H1 (cell line): ENCODE measurements around the gene ABCA13. TPM values are rescaled to one million over a fixed set of nuclear protein-coding genes. Genes with fewer than 3 reads are reported as not detected.

ENCODE experiments used
- CTCF ChIA-PET: fragments of 300-600 bp; sonication (Branson Sonifier 250); formaldehyde crosslinking; loops from one replicate; lab custom pipeline; 2021; ENCODE audit not compliant: partially characterized antibody; lab: Charles Lee
- POLR2A ChIA-PET: fragments of 300-600 bp; sonication (Branson Sonifier 250); formaldehyde crosslinking; loops from one replicate; lab custom pipeline; 2021; ENCODE audit warnings: inconsistent platforms; ENCODE audit not compliant: partially characterized antibody; lab: Charles Lee
- DNase-seq, 2 experiments: peaks; one replicate each; pipeline versions ENCODE4 v3.0.0 to v3.0.0-alpha.2; 2010 to 2022; ENCODE audit warnings: low spot score in 2 of 2, low read depth in 1 of 2, mixed read lengths in 1 of 2
- FAIRE-seq: peaks from 2 replicates; lab custom pipeline; 2011; peaks lifted over from hg19 to GRCh38; lab: Jason Lieb, UNC
- H2AFZ ChIP-seq: 2 replicates; pipeline ENCODE4 v1.8.1; 2012; ENCODE audit warnings: low read length, inconsistent platforms
- H2AK5ac ChIP-seq: 2 replicates; pipeline ENCODE4 v1.6.1; 2013; ENCODE audit warnings: low read depth, low read length
- H2BK120ac ChIP-seq: replicated peaks from 2 replicates; pipeline ENCODE3; 2013; ENCODE audit warnings: low read depth, low read length, inconsistent platforms
- H2BK12ac ChIP-seq: 2 replicates; pipeline ENCODE4 v1.6.1; 2013; ENCODE audit warnings: low read depth, low read length
- H2BK15ac ChIP-seq: 2 replicates; pipeline ENCODE4 v1.6.1; 2013; ENCODE audit warnings: low read length
- H2BK20ac ChIP-seq: 2 replicates; pipeline ENCODE4 v1.6.1; 2013; ENCODE audit warnings: low read length
- H2BK5ac ChIP-seq: 2 replicates; pipeline ENCODE4 v1.6.1; 2013; ENCODE audit warnings: low read depth, low read length
- H3K14ac ChIP-seq: 2 replicates; pipeline ENCODE4 v1.6.1; 2013; ENCODE audit warnings: inconsistent platforms; ENCODE audit not compliant: insufficient read length
- H3K18ac ChIP-seq: 2 replicates; pipeline ENCODE4 v1.6.1; 2013; ENCODE audit warnings: low read length; ENCODE audit errors: extremely low read depth
- H3K23ac ChIP-seq: 2 replicates; pipeline ENCODE4 v1.6.1; 2013; ENCODE audit warnings: inconsistent platforms; ENCODE audit not compliant: insufficient read length
- H3K23me2 ChIP-seq: 2 replicates; pipeline ENCODE4 v1.6.1; 2013; ENCODE audit warnings: low read depth, low read length
- H3K27ac ChIP-seq: 2 replicates; pipeline ENCODE4 v1.6.1; 2011; ENCODE audit warnings: low read depth, low read length, inconsistent platforms
- H3K27me3 ChIP-seq, 4 experiments: replicated peaks in 1 of 4; 1 replicate in 1 of 4; 2 replicates in 3 of 4; pipeline versions ENCODE4 v1.6.1 to v1.8.1; 2011 to 2013; ENCODE audit warnings: low read length in 3 of 4, mild to moderate bottlenecking in 3 of 4, inconsistent platforms in 2 of 4, mixed read lengths in 2 of 4, moderate library complexity in 1 of 4; ENCODE audit not compliant: control insufficient read depth in 3 of 4, insufficient read depth in 3 of 4; ENCODE audit errors: extremely low read depth in 1 of 4
- H3K36me3 ChIP-seq, 4 experiments: 2 replicates each; pipeline versions ENCODE4 v1.6.1 to v1.8.1; 2011 to 2013; ENCODE audit warnings: mild to moderate bottlenecking in 4 of 4, low read length in 3 of 4, moderate library complexity in 2 of 4, control low read depth in 1 of 4, inconsistent platforms in 1 of 4; ENCODE audit not compliant: insufficient read depth in 4 of 4, control insufficient read depth in 2 of 4
- H3K4ac ChIP-seq: replicated peaks from 2 replicates; pipeline ENCODE3; 2013; ENCODE audit warnings: low read length, low read depth, mixed read lengths, inconsistent platforms; ENCODE audit not compliant: insufficient read length
- H3K4me1 ChIP-seq, 4 experiments: replicated peaks in 1 of 4; 1 replicate in 1 of 4; 2 replicates in 3 of 4; pipeline versions ENCODE4 v1.6.1 to v1.8.1; 2011 to 2013; ENCODE audit warnings: low read length in 3 of 4, inconsistent platforms in 2 of 4, mixed read lengths in 1 of 4; ENCODE audit not compliant: insufficient read depth in 4 of 4, control insufficient read depth in 3 of 4
- H3K4me2 ChIP-seq, 2 experiments: 2 replicates each; pipeline versions ENCODE4 v1.6.1 to v1.8.1; 2011 to 2013; ENCODE audit warnings: low read depth in 2 of 2, low read length in 2 of 2, control low read depth in 1 of 2, inconsistent platforms in 1 of 2, mild to moderate bottlenecking in 1 of 2; ENCODE audit not compliant: insufficient read depth in 1 of 2
- H3K4me3 ChIP-seq, 4 experiments: fragments of 200-600, 300-600 bp in 1 of 4; sonication (generic), shearing (Covaris generic), sonication (Bioruptor Twin) in 1 of 4; 2 replicates each; pipeline versions ENCODE4 v1.5.1 to v1.8.1; 2011 to 2016; ENCODE audit warnings: low read length in 4 of 4, low read depth in 3 of 4, control low read depth in 2 of 4, inconsistent platforms in 2 of 4, mild to moderate bottlenecking in 2 of 4, mixed read lengths in 1 of 4, moderate library complexity in 1 of 4; ENCODE audit not compliant: insufficient read depth in 2 of 4; ENCODE audit errors: extremely low read depth in 1 of 4
- H3K56ac ChIP-seq: replicated peaks from 2 replicates; pipeline ENCODE3; 2013; ENCODE audit warnings: low read depth, mild to moderate bottlenecking, mixed read lengths, low read length, inconsistent platforms; ENCODE audit not compliant: insufficient read length
- H3K79me1 ChIP-seq: 2 replicates; pipeline ENCODE4 v1.6.1; 2013; ENCODE audit warnings: low read depth, low read length, control low read depth
- H3K79me2 ChIP-seq, 2 experiments: 2 replicates each; pipeline versions ENCODE4 v1.6.1 to v1.8.1; 2012 to 2013; ENCODE audit warnings: low read length in 2 of 2, mild to moderate bottlenecking in 2 of 2, inconsistent platforms in 1 of 2; ENCODE audit not compliant: insufficient read depth in 2 of 2, control insufficient read depth in 1 of 2
- H3K9ac ChIP-seq, 4 experiments: replicated peaks in 1 of 4; 1 replicate in 1 of 4; 2 replicates in 3 of 4; pipeline versions ENCODE4 v1.6.1 to v1.8.1; 2011 to 2013; ENCODE audit warnings: low read depth in 3 of 4, low read length in 3 of 4, control low read depth in 2 of 4, mild to moderate bottlenecking in 2 of 4, moderate library complexity in 2 of 4, inconsistent platforms in 1 of 4; ENCODE audit errors: extremely low read depth in 1 of 4
- H3K9me3 ChIP-seq, 2 experiments: 2 replicates each; pipeline versions ENCODE4 v1.6.1 to v1.8.1; 2012 to 2013; ENCODE audit warnings: mild to moderate bottlenecking in 2 of 2, moderate library complexity in 2 of 2, control low read depth in 1 of 2, inconsistent platforms in 1 of 2, low read depth in 1 of 2, low read length in 1 of 2, mixed read lengths in 1 of 2; ENCODE audit not compliant: insufficient read depth in 2 of 2
- H4K20me1 ChIP-seq, 2 experiments: replicated peaks in 1 of 2; 2 replicates each; pipeline versions ENCODE3 to v1.8.1; 2011 to 2013; ENCODE audit warnings: inconsistent platforms in 2 of 2, low read length in 2 of 2, mild to moderate bottlenecking in 1 of 2; ENCODE audit not compliant: insufficient read depth in 2 of 2, control insufficient read depth in 1 of 2
- H4K5ac ChIP-seq: 2 replicates; pipeline ENCODE4 v1.6.1; 2013; ENCODE audit warnings: low read length, low read depth, mixed read lengths, inconsistent platforms; ENCODE audit not compliant: insufficient read length
- H4K8ac ChIP-seq: 2 replicates; pipeline ENCODE4 v1.8.0; 2013; ENCODE audit warnings: mild to moderate bottlenecking, moderate library complexity, low read length, inconsistent platforms; ENCODE audit not compliant: insufficient read depth; ENCODE audit errors: extremely low read depth
- H4K91ac ChIP-seq: replicated peaks from 2 replicates; pipeline ENCODE3; 2013; ENCODE audit warnings: low read length, mixed read lengths, inconsistent platforms; ENCODE audit not compliant: insufficient read length
- FOSL1 ChIP-seq: IDR thresholded peaks from 2 replicates; pipeline ENCODE4 v1.6.1; 2011; ENCODE audit warnings: mild to moderate bottlenecking, low read depth, low read length, moderate library complexity; ENCODE audit not compliant: insufficient read depth
- HDAC2 ChIP-seq, 2 experiments: fragments of 300-600 bp in 1 of 2; sonication (generic) in 1 of 2; IDR thresholded peaks; 2 replicates each; pipeline ENCODE4 v1.6.1; 2011 to 2012; ENCODE audit warnings: low read depth in 2 of 2, low read length in 2 of 2, mild to moderate bottlenecking in 2 of 2, moderate library complexity in 2 of 2, borderline replicate concordance in 1 of 2, inconsistent platforms in 1 of 2
- KDM1A ChIP-seq: fragments of 200-600, 300-600 bp; sonication (generic); IDR thresholded peaks from 2 replicates; pipeline ENCODE4 v1.7.1; 2016; ENCODE audit warnings: mild to moderate bottlenecking, low read length, borderline replicate concordance
- MAFK ChIP-seq: IDR thresholded peaks from 2 replicates; pipeline ENCODE4 v1.6.1; 2012; ENCODE audit warnings: low read depth, mild to moderate bottlenecking, improper control_type of control experiment, low read length
- MAX ChIP-seq: IDR thresholded peaks from 2 replicates; pipeline ENCODE4 v1.6.1; 2012; ENCODE audit warnings: inconsistent platforms
- POLR2A ChIP-seq, 2 experiments: IDR thresholded peaks; 1 replicate in 1 of 2; 2 replicates in 1 of 2; pipeline ENCODE4 v1.6.1; 2011; ENCODE audit warnings: low read depth in 2 of 2, low read length in 2 of 2, mild to moderate bottlenecking in 2 of 2; ENCODE audit errors: control extremely low read depth in 1 of 2
- POLR2AphosphoS5 ChIP-seq: IDR thresholded peaks from 2 replicates; pipeline ENCODE4 v1.6.1; 2011; ENCODE audit warnings: low read depth, low read length
- RAD21 ChIP-seq, 2 experiments: IDR thresholded peaks in 1 of 2; conservative IDR thresholded peaks in 1 of 2; 2 replicates each; pipeline ENCODE4 v1.6.1; 2011; ENCODE audit warnings: low read depth in 2 of 2, low read length in 2 of 2, improper control_type of control experiment in 1 of 2, inconsistent platforms in 1 of 2, mild to moderate bottlenecking in 1 of 2, moderate library complexity in 1 of 2
- SIN3A ChIP-seq, 2 experiments: IDR thresholded peaks in 1 of 2; conservative IDR thresholded peaks in 1 of 2; 2 replicates each; pipeline ENCODE4 v1.6.1; 2011 to 2012; ENCODE audit warnings: low read length in 2 of 2, improper control_type of control experiment in 1 of 2, low read depth in 1 of 2, mild to moderate bottlenecking in 1 of 2
- SP1 ChIP-seq: IDR thresholded peaks from 2 replicates; pipeline ENCODE4 v1.6.1; 2011; ENCODE audit warnings: low read depth, low read length
- SRF ChIP-seq: IDR thresholded peaks from 2 replicates; pipeline ENCODE4 v1.6.1; 2011; ENCODE audit warnings: mild to moderate bottlenecking, low read depth, low read length, moderate library complexity
- TBP ChIP-seq: IDR thresholded peaks from 2 replicates; pipeline ENCODE4 v1.6.1; 2011; ENCODE audit warnings: low read depth, low read length, improper control_type of control experiment
- WGBS, 2 experiments: shearing (Covaris generic) in 1 of 2; methylation state at CpG; one replicate each; pipeline versions ENCODE4 v1.1.6 to v1.1.7; 2013 to 2015; ENCODE audit warnings: low lambda C conversion rate in 2 of 2, mixed read lengths in 2 of 2, inconsistent platforms in 1 of 2, low coverage in 1 of 2, missing lambda C conversion rate in 1 of 2; ENCODE audit not compliant: insufficient replicate concordance in 2 of 2, insufficient coverage in 1 of 2, insufficient read length in 1 of 2; ENCODE audit errors: extremely low coverage in 1 of 2, missing lambda C conversion rate in 1 of 2; 5-methylcytosine and 5-hydroxymethylcytosine counted together
- polyA plus RNA-seq, 7 experiments: library from polyadenylated mRNA; depleted of rRNA in 3 of 7; stranded (reverse) in 5 of 7; unstranded in 2 of 7; fragments of >200 nt in 5 of 7; fragments of 200-250 nt in 2 of 7; gene quantifications; 1 replicate in 5 of 7; 2 replicates in 1 of 7; 4 replicates in 1 of 7; pipeline versions ENCODE4 v1.2.1 to v1.2.3, GENCODE V29; 2011 to 2013; ENCODE audit warnings: missing spikeins in 2 of 7, mixed read lengths in 2 of 7
- total RNA-seq: library from RNA; stranded (reverse); fragmentation: NEBNext Ultra II Directional; extraction: Animal tissue kit (Norgen Biotek cat#: 25700); gene quantifications from 2 replicates; pipeline ENCODE4 v1.2.1, GENCODE V29; 2021

The ABCA13 gene
- total and polyA plus RNA-seq, 2 of the 8 experiments (the other 6 are each of a cell fraction or from before 2014, with no cell fraction given), result 0.07 to 0.09 TPM

- Histone ChIP-seq H3K23me2 (peaks cover 2% of the 10 kb centered on the region; the same call in 1 of the 2 replicates), H2BK12ac (no peak overlapping the region), H4K8ac (no peak overlapping the region), H2BK15ac (no peak overlapping the region), H3K23ac (no peak overlapping the region), H3K27ac (no peak overlapping the region), H3K9me3 (peaks cover 3 to 5% of the 10 kb centered on the region in 2 experiments; a peak in 2 of 4 replicates), H4K20me1 (no peaks in the 10 kb centered on the region), H2AFZ (no peak overlapping the region), H3K14ac (no peak overlapping the region), H3K27me3 (no peaks in the 10 kb centered on the region), H3K4ac (no peak overlapping the region), H3K4me1 (no peaks in the 10 kb centered on the region), H3K9ac (no peak overlapping the region), H2BK120ac (no peak overlapping the region), H3K4me2 (no peak overlapping the region), H4K5ac (no peak overlapping the region), H3K79me2 (no peaks in the 10 kb centered on the region), H3K4me3 (no peak overlapping the region), H2BK20ac (no peak overlapping the region), H3K18ac (no peak overlapping the region), H4K91ac (no peak overlapping the region), H3K56ac (no peak overlapping the region), H2BK5ac (no peak overlapping the region), H3K36me3 (no peaks in the 10 kb centered on the region), H3K79me1 (no peaks in the 10 kb centered on the region), H2AK5ac (no peak overlapping the region)
- ChIA-PET POLR2A (no interaction called here), CTCF (no interaction called here)
- FAIRE-seq (no peak), DNase-seq (no peak)
- 88% methylated on average over 12 of the region's 12 CpGs; no CpG with 5 or more reads in 1 of the 2 experiments for WGBS, 2 experiments
- TF ChIP-seq MAX, result no peak
- TF ChIP-seq POLR2AphosphoS5, result no peak
- no peak for TF ChIP-seq SIN3A (conservative IDR thresholded peaks at IDR 0.05 in 1 of 2, IDR thresholded peaks at IDR 0.05 in 1 of 2; ENCODE audit: low read depth in 1 of 2, low read length in 2 of 2)
- no peak for TF ChIP-seq TBP
- no peak for TF ChIP-seq FOSL1
- TF ChIP-seq MAFK, result no peak
- no peak for TF ChIP-seq POLR2A (IDR thresholded peaks at IDR 0.05; ENCODE audit: control extremely low read depth in 1 of 2, low read depth in 2 of 2, low read length in 2 of 2)
- peak; percentile 15 to 30; a peak in 2 of 4 replicates for TF ChIP-seq RAD21 (IDR thresholded peaks at IDR 0.05 in 1 of 2, conservative IDR thresholded peaks at IDR 0.05 in 1 of 2; ENCODE audit: low read depth in 2 of 2, low read length in 2 of 2)
- TF ChIP-seq KDM1A, result no peak
- TF ChIP-seq SRF, result no peak
- TF ChIP-seq HDAC2 (IDR thresholded peaks at IDR 0.05; ENCODE audit: borderline replicate concordance in 1 of 2, low read depth in 2 of 2, low read length in 2 of 2), result no peak
- TF ChIP-seq SP1, result no peak
These were observed 17.7 kb downstream of the ABCA13 start for GRCh38 chr7:48188776-48189520.
